IPS DF 4.7 (cell line): ENCODE results near the gene USF2.
"Not testable (repeated sequence)": the region's sequence is repeated elsewhere in the genome, so short reads cannot be mapped to it uniquely, and the experiment has no call there.

ENCODE experiments used
- DNase-seq: peaks from one replicate; pipeline ENCODE4 v3.0.0-alpha.2; 2013; ENCODE audit warnings: low spot score; ENCODE audit errors: extremely low read depth

Gene USF2

DNA sequence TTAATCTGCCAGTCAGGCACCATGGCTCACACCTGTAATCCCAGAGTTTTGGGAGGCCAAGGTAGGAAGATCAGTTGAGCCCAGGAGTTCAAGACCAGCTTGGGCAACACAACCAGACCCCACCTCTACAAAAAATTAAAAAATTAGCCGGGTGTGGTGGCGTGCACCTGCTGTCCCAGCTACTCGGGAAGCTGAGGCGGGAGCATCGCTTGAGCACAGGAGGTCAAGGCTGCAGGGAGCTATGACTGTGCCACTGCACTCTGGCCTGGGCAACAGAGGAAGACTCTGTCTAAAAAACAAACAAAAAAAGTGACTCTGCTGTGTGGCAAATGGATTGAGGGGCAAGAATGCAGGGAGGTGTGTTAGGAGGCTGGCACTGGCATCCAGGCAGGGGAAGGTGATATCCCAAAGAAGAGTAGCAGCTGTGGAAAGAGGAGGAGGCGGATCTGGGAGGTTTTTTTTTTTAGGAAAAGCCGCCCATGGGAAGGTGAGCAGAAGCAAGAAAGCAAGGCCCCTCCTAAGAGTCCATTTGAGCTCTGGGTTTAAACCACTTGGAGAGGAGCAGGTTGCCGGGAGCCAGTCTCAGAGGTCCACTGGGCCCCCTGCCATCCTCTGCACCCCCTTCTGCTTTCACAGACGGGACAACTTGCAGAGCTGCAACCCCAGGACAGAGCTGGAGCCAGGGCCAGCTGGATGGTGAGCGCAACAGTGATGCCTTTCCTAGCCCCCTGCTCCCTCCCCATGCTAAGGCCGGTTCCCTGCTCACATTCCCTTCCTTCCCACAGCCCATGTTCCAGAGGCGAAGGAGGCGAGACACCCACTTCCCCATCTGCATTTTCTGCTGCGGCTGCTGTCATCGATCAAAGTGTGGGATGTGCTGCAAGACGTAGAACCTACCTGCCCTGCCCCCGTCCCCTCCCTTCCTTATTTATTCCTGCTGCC is 15.7 kb downstream of the USF2 start:
- DNase-seq = no peak

DNA sequence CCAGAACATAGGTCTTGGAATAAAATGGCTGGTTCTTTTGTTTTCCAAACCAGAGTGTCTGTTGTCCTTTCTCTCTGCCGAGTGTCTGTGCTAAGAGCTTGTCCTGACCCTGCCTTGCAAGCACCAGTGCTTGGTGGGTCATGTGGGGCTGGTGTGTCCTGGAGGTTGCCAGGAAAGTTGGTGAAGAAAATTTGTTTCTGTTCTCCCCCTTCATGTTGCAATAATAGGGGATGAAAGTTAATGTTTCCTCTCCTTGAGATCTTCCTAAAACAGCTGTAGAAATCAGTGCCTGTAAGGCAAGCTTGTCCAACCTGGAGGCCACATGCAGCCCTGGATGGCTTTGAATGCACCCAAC is 16.3 kb downstream of the USF2 start:
- no peak for DNase-seq

DNA sequence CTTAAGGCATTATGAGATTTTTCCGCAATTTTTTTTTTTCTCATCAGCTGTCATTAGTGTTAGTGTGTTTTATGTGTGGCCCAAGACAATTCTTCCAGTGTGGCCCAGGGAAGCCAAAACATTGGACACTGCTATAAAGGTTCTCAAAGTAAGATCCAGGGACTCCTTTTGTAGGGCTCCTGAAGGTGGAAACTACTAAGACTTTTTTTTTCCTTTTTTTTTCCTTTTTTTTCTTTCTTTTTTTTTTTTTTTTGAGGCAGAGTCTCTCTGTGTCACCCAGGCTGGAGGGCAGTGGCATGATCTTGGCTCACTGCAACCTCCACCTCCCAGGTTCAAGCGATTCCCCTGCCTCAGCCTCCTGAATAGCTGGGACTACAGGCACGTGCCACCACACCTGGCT is 16.7 kb downstream of the USF2 start:
- DNase-seq = not testable (repeated sequence)

DNA sequence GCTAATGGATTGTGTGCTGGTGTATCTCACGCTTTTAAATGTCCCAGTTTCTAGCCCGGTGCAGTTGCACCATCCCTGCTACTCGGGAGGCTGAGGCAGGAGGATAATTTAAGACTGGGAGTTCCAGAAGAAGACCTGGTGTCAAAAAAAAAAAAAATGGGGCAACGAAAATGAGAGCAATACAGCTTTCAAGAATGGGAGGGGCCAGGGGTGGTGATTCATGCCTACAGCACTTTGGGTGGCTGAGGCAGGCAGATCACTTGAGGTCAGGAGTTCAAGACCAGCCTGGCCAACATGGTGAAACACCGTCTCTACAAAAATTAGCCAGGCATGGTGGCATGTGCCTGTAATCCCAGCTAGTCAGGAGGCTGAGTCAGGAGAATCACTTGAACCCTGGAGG is 17.3 kb downstream of the USF2 start:
- DNase-seq = not testable (repeated sequence)

DNA sequence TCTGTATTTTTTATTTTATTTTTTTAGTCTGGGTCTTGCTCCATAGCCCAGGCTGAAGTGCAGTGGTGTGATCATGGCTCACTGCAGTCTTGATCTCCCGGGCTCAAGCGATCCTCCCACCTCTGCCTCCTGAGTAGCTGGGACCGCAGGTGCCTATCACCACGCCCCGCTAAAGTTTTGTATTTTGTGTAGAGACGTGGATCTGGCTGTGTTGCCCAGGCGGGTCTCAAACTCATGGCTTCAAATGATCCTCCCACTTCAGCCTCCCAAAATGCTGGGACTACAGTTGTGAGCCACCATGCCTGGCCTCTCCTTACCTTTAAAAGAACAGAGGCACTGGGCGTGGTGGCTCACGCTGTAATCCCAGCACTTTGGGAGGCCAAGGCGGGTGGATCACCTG is 19.0 kb downstream of the USF2 start:
- no peak for DNase-seq

DNA sequence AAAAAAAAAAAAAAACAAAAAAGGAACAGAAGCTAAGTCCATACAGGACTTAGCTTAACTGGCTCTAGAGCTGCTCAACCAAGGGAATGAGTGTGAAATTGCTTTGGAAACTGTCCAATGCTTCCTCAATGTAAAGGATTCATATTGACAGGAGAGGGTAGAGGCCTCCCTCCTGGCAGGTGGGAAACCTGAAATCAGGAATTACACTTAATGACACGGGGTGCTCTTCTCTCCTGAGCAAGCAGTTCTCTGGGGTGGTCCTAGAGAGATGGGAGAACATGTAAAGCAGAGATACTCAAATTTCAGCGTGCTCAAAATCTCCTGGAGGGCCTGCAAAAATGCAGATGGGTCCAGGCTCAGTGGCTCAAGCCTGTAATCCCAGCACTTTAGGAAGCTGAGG is 19.6 kb downstream of the USF2 start:
- no peak for DNase-seq

DNA sequence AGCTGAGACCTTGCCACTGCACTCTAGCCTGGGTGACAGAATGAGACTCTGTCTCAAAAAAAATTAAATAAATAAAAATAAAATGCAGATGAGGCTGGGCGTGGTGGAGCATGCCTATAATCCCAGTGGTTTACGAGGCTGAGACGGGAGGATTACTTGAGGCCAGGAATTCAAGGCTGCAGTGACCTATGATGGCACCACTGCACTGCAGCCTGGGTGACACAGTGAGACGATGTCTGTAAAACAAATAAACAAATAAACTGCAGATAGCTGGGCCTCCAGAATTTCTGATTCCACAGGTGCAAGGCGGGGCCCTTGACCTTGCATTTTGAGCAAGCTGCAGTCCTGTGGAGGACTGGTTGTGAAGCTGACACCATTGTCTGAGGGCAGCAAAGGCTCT is 20.1 kb downstream of the USF2 start:
- DNase-seq = no peak

DNA sequence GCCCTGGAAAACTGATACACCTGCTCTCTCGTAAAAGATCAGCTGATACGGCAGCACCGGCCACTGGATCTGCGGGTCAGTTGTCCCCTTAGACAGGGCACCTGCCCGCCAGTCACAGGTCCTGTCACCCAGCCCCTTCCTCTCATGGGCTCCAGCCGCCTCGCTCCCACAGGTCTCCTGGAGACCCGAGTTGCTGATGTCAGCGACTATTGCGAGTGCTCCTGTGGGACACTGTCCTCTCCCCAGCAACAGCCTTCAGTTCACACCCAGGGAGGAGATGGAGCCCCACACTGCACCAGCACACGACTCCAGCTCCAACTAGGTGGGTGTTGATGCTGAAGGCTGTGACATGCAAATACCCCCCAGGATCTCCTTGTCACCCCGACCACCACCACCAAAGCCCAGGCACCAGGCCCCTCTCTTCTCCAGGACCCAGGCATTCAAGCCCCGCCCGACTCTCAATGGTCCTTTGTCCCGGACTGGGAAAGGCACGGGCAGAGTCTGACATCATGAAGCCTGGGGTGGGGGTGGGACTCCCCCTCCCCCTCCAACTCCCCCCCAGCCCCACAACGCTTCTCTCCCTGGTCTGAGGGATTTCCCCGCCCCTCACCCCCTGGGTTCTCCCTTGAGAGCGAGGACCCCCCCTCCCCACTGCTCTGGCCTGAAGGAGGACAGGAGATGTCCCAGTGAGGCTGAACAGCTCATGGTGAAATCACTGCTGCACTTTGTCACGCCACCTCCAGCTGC is 21.8 kb downstream of the USF2 start:
- no peak for DNase-seq

DNA sequence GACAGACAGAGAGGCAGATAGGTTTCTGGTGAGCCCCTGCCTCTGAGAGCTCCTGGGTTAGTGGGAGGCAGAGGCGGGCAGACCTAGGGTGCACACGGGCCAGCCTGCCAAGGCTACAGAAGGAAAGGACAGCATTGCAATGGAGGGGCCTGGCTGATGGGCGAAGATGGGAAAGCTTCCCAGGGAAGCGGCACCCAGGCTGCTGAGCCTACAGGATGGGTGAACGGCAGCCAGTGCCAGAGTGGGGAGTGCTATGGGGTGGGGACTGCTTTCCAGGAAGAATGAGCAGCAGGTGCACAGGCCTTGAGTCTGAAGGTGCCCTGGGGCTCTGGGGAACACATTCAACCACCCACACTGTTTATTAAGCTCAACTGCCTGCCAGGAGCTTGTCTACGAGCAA is 22.5 kb downstream of the USF2 start:
- DNase-seq = no peak

DNA sequence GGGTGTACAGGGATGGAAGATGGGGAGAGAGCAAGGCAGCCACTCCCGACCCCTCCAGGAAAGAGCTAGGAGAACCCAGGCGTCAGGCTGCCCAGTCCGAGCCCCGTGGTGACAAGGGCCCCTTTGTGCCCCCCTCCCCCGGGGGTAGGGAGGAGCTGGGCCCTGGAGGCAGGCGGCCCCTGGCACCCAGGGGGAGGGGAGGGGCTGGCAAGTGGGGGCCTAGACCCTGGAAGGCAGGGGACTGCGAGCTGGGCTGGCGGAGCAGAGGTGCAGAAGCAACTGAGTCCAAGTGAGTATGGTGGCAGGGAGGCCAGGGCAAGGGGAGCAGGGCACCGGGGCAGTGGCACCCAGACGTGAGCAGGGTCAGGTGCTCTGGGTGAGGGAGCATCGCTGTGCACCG is 23.2 kb downstream of the USF2 start, which contains the start of gene MAG:
Gene MAG (plus strand): TSS at position 246 of the 400 bp plus-strand sequence. CDS start 3,248 bp downstream, outside the sequence.
- DNase-seq = no peak

DNA sequence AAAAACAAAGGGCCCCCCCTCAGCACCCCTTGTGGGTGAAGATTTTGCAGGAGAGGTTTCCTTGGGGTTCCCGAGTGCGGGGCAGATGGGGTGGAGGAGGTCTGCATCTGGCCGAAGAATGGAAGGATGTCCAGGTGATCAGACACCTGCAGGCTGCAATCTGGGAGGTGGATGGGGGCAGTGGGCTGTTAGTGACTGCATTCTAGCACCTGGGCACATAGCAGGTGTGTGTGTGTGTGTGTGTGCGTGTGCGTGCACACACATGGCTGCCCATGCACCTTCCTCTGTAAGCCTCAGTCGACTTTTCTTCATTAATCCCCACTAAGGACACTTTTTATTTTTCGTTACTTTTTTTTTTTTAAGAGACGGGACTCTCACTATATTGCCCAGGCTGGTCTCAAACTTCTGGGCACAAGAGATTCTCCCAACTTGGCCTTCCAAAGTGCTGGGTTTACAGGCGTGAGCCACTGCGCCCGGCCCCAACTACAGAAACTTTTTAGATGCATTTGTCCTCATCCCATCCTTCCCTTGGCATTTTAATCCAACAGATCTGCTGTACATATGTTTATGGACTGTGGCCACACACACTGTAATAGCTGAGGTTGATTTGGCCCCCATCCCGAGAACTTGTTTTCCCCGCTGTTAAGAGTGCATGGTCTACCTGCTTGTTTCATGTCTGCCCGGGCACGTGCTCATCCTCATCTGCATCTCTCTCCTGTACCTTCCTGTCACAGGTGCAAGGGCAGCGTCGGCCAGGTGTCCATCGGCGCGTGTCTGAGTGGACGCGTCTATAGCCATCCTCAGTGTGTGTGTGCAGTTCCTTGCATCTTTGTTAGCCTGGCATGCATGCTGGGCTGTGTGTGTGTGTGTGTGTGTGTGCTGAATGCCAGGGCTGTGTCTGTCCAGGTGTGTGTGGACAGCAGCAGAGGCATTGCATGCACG is 23.9 kb downstream of the USF2 start:
- DNase-seq = no peak

DNA sequence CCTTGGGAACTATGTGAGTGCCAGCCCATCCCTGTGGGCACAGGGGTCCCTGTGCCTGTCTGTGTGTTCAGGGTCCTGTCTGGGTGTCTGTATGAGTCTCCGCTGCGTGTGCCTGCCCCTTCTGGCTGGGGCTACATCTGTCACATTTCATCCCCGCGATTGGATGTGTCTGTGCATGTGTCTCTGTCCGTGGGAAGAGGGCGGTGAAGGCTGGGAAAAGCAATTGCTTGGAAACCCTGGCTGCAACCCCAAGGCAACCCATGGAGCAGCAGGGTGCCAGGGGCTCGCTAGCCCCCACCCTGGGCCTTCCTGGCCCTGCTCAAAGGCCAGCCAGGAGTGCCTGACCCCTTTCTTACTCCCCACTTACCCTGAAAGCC is 24.6 kb downstream of the USF2 start:
- DNase-seq = no peak

DNA sequence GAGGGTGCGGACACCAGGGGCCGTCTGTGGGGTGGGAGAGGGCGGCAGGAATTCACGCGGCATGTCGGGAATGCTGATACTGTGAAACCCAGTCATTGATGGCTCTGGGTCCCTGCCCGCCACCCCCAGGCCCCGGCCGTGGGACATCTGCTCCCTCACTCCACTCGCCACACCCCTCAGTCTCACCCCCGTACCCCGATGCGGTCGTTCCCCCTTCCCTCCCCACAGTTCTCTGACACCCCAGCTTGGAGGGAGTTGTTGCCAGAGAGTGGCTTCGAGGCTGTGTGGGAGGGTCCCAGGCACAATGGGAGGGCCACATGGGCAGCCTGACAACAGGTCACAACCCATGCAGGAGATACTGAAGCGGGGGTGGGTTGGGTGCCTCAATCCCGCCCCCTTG is 25.0 kb downstream of the USF2 start:
- DNase-seq = no peak

DNA sequence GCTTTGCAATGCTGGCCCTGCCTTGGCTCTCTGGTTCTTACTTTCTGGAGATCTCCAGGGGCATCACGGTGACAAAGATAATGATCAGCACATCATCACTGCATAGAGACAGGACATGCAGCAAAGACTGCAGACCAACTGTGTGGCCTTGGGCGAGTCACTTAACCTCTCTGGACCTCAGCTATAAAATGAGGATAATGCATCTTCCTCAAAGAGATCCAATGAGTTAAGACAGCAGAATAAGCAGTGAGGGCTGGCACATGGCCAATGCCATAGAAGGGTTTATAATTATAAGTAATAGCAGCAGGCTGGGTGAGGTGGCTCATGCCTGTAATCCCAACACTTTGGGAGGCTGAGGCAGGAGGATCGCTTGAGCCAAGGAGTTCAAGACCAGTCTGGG is 25.6 kb downstream of the USF2 start:
- no peak for DNase-seq

DNA sequence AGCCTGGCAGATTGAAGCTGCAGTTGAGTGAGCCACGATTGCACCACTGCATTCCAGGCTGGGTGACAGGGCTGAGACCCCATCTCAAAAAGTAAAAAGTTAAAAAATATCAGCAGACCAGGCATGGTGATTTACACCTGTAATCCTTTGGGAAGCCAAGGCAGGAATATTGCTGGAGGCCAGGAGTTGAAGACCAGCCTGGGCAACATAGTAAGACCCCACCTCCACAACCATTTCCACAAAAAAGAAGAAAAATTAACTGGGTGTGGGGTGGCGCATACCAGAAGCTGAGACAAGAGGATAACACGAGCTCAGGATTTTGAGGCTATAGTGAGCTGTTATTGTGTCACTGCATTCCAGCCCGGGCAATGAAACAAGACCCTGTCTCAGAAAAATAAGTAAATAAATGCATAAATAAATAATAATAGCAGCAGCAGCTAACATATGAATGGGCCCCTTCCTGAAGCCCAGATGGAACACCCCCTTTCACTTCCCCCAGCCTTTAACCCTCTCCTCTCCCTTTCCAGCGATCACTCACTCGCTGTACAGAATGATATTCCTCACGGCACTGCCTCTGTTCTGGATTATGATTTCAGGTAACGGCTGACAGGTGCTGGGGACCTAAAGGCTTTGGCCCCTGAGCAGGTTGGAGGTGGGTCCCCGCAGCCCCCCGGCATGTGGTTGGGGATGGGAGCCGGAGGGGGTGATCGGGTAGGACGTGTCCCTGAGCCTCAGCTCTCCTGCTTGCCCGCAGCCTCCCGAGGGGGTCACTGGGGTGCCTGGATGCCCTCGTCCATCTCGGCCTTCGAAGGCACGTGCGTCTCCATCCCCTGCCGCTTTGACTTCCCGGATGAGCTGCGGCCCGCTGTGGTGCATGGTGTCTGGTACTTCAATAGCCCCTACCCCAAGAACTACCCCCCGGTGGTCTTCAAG is 26.4 kb downstream of the USF2 start:
- no peak for DNase-seq

DNA sequence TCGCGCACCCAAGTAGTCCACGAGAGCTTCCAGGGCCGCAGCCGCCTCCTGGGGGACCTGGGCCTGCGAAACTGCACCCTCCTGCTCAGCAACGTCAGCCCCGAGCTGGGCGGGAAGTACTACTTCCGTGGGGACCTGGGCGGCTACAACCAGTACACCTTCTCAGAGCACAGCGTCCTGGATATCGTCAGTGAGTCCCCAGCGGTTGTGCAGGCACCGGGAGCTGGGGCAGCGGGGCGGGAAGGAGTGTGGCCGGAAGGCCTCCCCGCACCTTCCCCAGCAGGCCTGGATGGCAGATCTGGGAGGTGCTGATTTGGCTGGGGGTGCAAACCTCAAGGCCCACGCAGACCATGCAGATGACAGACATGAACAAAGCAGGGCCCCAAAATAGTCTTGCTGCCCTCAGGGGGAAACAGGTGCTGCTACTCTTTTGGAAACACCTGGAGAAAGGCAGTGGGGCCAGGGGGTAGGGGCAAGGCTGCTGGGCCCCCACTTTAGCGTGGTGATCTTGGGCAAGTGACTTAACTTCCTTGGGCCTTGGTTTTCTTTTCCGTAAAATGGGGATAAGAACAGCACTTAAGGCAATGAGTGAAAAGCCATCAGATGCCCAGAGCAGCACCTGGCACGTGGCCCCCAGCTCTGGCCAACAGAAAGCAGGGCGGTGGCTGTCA is 27.2 kb downstream of the USF2 start:
- DNase-seq = no peak

DNA sequence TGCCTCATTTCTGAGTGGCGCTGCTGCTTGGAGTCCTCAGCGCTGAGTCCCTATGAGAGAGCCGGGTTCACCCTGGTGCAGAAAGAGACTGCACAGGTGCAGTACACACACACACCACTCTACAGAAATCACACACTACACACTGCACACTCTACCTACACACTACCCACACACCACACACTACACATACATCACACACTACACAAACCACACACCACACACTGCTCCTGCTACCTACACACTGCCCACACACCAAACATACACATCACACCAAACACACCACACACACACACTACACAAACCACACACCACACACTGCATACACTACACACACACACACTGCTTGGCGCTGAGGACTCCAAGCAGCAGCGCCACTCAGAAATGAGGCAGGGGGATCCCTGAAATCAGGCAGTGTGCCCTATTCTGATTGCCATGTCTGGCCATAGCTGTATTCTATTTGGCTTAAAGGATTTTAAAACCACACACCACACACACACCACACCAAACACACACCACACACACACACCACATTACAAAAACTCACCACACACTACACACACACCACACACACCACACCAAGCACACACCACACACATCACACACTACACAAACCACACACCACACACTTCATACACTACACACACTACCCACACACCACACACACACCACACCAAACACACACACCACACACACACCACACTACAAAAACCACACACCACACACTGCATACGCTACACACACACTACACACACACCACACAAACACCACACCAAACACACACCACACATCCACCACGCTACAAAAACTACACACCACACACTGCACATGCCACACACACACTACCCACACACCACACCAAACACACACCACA is 28.1 kb downstream of the USF2 start:
- DNase-seq = no peak

DNA sequence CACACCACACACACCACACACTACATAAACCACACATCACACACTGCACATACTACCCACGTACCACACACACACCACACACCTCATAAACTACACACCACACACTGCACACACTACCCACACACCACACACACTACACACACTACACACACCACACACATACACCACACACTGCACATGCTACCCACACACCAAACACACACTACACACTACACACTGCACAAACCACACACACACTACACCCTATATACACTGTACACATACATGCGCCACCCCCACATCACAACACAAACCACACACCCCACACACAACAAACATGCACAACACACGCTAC is 28.7 kb downstream of the USF2 start:
- no peak for DNase-seq

DNA sequence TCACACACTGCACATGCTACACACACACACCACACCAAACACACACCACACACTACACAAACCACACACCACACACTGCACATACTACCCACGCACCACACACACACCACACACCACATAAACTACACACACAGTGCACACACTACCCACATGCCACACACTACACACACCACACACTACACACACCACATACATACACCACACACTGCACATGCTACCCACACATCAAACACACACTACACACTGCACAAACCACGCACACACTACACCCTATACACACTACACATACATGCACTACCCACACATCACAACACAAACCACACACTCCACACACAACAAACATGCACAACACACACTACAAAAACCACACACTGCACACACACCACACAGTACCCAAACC is 29.2 kb downstream of the USF2 start:
- no peak for DNase-seq
